ENCODE data around the gene POFUT2.

The POFUT2 gene

DNA sequence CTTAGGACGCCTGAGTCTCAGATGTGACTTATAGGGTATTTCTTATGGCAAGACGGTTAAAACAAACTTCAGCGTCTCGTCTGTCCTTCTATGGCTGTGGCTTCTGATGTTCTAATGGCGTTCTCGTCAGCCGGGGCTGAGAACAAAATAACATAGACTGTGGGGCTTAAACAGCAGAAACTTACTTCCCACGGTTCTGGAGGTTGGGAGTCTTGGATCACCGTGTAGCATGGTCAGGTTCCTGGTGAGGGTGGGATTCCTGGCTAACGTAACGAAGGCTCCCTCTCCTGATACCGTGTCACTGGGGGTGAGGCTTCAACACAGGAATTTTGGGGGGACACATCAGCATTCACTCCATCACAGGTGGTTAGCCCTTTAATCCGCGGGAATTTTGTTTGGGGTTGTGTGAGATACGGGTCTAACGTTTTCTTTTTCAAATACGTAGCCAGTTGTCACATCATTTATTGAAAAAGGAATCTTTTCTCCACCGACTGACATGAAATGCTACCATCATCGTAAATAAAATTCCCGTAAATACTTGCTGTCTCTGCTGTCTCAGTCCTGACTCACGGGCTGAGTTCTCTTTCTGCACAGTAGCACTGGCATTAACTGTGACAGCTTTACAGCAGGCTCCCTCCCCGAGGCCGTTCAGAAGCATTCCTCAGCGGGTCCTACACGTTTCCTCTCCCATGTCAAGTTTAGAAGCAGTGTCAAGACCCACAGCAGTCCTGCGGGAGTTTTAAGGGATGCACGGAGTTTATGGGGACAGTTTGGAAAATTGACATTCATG, 8.1 kb upstream of the POFUT2 start:
- 85 to 87% methylated on average over 27 of the region's 27 CpGs for WGBS, 2 experiments
- H3K4me3 ChIP-seq (ENCODE audit: insufficient read depth, low read depth, low read length): no peak overlapping the region
- no peaks in the 10 kb centered on the region for H3K36me3 ChIP-seq (ENCODE audit: control insufficient read depth, insufficient read depth, low read length)
- H3K27me3 ChIP-seq (ENCODE audit: control insufficient read depth, insufficient read depth, low read length, poor library complexity, severe bottlenecking): no peaks in the 10 kb centered on the region
- H3K9me3 ChIP-seq (ENCODE audit: control insufficient read depth, low read length): no peaks in the 10 kb centered on the region
- H3K4me1 ChIP-seq (ENCODE audit: control insufficient read depth, insufficient read depth, low read length): peaks cover 28% of the 10 kb centered on the region
- no peak overlapping the region for H3K27ac ChIP-seq (ENCODE audit: insufficient read depth, low read depth, low read length, poor library complexity, severe bottlenecking)

DNA sequence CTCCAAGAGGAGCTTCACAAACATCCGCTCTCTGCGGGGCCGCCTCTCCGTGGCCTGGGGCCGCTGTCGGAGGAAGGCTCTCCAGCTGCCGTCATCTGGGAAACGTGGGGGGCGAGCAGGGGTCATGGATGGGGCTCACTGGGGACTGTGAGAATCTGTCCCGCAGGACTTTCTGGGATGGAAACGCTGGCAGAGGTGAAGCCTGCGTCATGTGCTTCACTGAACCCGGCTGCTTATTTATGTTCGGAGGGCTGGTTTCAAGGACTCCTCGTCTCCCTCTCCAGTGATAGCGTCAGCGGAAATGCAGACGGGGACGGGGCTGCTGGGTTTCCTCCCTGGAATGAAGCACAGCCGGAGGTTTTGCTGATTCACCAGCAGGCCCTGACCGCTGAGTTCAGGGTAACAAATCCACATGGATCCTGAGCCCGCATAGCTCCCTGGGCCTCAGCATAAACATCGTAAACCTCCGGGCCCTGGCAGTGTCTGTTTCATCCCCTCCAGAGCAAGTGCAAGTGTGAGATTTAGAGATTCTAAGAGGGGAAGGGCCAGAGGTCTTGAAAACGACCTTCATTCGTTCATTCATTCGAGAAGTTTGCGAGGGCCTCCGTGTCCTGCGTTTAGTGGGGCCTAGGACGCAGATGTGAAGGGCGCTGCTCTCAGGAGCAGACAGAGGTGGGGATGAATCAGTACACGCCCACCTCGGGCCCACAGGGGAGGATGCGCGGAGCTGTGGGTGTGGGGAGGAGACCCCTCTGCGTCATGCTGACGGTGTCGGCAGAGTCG, 7.0 kb upstream of the POFUT2 start:
- no peaks in the 10 kb centered on the region for H3K27me3 ChIP-seq (ENCODE audit: control insufficient read depth, insufficient read depth, low read length, poor library complexity, severe bottlenecking)
- H3K4me1 ChIP-seq (ENCODE audit: control insufficient read depth, insufficient read depth, low read length): peaks cover 28% of the 10 kb centered on the region
- no peak overlapping the region for H3K27ac ChIP-seq (ENCODE audit: insufficient read depth, low read depth, low read length, poor library complexity, severe bottlenecking)
- no peak overlapping the region for H3K4me3 ChIP-seq (ENCODE audit: insufficient read depth, low read depth, low read length)
- no peaks in the 10 kb centered on the region for H3K36me3 ChIP-seq (ENCODE audit: control insufficient read depth, insufficient read depth, low read length)
- WGBS, 2 experiments: 70 to 71% methylated on average over 40 of the region's 40 CpGs
- H3K9me3 ChIP-seq (ENCODE audit: control insufficient read depth, low read length): no peaks in the 10 kb centered on the region

DNA sequence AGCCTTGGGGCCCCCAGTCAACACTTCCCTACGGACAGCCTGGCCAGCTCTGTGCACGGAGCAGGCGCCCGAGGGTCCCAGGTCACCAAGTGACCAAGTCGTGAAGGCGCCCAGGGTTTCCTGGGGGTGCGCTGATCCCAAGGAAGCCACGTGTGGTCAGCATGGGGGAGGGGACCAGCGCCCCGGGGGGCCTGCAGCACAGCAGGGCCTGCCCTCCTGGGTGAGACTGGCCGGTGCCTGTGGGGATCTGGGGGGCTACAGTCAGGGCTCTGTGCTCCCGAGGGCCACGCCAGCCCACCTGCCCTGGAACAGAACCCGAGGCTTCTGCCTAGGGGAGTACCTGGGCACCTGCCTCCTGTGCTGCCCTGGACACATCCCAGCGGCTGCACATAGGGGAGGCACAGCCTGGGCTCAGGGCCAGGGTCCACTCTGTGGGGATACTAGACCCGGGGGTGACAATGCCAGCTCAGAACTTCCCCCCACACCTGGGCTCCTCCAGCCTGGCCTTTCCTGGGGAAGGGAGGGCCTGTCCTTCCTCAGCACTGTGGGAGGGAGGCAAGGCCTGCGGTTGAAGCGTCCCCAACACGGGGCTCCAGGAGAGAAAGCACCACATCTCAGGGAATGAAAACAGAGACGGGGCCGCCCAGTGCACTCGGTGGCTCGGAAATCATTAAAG, 6.2 kb upstream of the POFUT2 start:
- H3K4me1 ChIP-seq (ENCODE audit: control insufficient read depth, insufficient read depth, low read length): peaks cover 28% of the 10 kb centered on the region
- WGBS, 2 experiments: 87 to 89% methylated on average over 23 of the region's 23 CpGs

DNA sequence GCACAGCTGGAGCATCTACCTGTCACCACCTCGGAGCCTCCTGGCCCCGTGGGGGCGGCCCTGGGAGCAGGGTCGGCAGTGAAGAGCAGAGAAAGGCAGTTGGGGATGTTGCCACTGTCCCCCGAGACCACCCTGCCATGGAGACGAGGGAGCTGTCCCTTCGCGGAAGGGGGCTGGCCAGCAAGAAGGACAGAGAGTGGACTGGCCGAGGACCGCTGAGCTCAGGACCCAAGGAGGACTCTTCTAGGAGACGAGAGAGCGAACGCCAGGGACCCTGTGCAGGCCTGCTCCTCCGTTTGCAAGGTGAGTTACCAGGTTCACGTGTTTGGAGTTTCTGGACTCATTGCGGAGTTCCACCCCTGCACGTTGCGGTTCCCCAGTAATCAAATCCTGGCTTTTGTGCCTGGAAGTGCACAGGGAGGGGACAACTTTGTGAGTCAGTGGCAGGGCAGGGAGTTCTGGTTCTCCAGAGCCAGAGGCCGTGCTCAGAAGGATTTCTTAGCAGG, 5.6 kb upstream of the POFUT2 start:
- H3K27me3 ChIP-seq (ENCODE audit: control insufficient read depth, insufficient read depth, low read length, poor library complexity, severe bottlenecking): no peaks in the 10 kb centered on the region
- H3K9me3 ChIP-seq (ENCODE audit: control insufficient read depth, low read length): no peaks in the 10 kb centered on the region
- no peak overlapping the region for H3K4me3 ChIP-seq (ENCODE audit: insufficient read depth, low read depth, low read length)
- peaks cover 28% of the 10 kb centered on the region for H3K4me1 ChIP-seq (ENCODE audit: control insufficient read depth, insufficient read depth, low read length)
- 92 to 93% methylated on average over 19 of the region's 19 CpGs for WGBS, 2 experiments
- no peaks in the 10 kb centered on the region for H3K36me3 ChIP-seq (ENCODE audit: control insufficient read depth, insufficient read depth, low read length)
- H3K27ac ChIP-seq (ENCODE audit: insufficient read depth, low read depth, low read length, poor library complexity, severe bottlenecking): no peak overlapping the region

More for the DNA sequence above, 6.2 kb upstream of the POFUT2 start:
- Histone ChIP-seq H3K27ac (ENCODE audit: insufficient read depth, low read depth, low read length, poor library complexity, severe bottlenecking) (no peak overlapping the region), H3K4me3 (ENCODE audit: insufficient read depth, low read depth, low read length) (no peak overlapping the region), H3K27me3 (ENCODE audit: control insufficient read depth, insufficient read depth, low read length, poor library complexity, severe bottlenecking) (no peaks in the 10 kb centered on the region), H3K9me3 (ENCODE audit: control insufficient read depth, low read length) (no peaks in the 10 kb centered on the region), H3K36me3 (ENCODE audit: control insufficient read depth, insufficient read depth, low read length) (no peaks in the 10 kb centered on the region)

DNA sequence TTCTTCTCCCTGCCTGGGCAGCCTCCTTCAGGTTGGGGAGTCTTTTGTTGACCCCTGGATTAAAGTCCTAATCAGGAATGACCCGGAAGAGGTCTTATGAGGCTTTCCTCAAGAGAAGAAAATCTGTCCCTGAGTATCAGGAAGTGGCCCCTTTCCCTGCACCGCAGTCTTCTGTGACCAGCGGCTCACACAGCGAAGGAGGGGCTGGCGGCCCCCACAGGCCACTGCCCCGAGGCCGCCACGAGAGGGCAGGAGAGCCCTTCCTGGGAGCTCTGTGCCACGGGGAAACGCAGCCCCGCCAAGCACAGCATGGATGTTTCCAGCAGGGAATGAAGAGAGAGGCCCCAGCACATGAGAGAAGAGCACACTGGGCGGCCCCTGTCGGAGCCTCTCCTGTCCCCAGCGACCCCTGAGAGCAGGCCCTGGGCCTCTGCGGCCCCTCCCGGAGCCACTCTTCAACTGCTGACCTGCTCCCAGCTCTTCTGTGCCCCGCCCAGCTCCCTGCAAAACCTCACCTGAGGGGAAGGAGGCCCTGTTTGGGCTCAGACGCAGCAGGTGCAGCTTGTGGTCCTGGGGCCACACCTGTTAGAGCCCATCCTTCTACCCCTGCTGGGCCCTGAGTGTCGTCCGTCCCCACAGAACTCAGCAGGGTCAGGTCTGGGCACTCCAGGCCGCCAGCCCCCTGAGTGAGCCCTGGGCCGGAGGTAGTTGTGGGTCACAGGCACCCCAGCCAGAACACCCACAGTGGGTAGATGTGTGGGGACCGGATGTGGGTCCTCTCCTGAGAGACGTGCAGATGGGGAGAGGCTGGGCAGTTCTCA, 4.9 kb upstream of the POFUT2 start:
- Histone ChIP-seq H3K27ac (ENCODE audit: insufficient read depth, low read depth, low read length, poor library complexity, severe bottlenecking) (no peak overlapping the region), H3K27me3 (ENCODE audit: control insufficient read depth, insufficient read depth, low read length, poor library complexity, severe bottlenecking) (no peaks in the 10 kb centered on the region), H3K9me3 (ENCODE audit: control insufficient read depth, low read length) (no peaks in the 10 kb centered on the region), H3K4me3 (ENCODE audit: insufficient read depth, low read depth, low read length) (no peak overlapping the region), H3K36me3 (ENCODE audit: control insufficient read depth, insufficient read depth, low read length) (no peaks in the 10 kb centered on the region), H3K4me1 (ENCODE audit: control insufficient read depth, insufficient read depth, low read length) (peaks cover 28% of the 10 kb centered on the region)
- WGBS, 2 experiments: 33 to 34% methylated on average over 24 of the region's 24 CpGs

DNA sequence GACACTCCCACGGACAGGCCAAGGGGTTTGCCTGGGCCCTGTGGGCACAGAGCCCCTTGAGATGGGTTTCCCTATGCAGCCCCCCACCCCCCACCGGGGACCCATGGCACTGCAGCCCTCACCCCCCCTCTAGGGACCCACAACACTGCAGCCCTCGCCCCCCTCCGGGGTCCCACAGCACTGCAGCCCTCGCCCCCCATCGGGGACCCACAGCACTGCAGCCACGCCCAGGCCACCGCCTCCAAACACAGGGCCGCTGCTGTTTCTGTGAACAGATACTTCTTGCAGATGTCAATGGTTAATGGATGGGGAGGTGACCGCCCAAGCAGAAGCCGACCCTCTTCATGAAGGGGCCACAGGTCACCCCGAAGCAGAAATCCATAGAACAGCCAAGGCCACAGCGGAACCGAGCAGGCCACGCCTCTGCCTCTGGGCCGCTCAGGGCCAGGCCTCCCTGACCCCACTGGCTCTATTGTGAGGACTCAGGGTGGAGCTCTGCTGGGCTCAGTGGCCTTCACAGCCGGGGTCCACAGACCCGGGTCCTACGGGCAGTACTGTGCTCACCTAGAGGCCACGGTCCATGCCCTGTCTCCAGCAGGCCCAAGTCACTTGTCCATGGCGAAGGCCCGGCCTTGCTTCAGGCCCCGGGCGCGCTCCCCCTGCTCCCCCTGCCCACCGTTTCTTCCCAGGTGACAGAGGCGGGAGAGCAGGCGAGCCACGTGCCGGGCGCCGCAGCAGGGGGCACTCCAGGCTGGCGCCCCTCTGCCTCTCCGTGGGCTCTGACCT, 4.1 kb upstream of the POFUT2 start:
- H3K27me3 ChIP-seq (ENCODE audit: control insufficient read depth, insufficient read depth, low read length, poor library complexity, severe bottlenecking): no peaks in the 10 kb centered on the region
- H3K36me3 ChIP-seq (ENCODE audit: control insufficient read depth, insufficient read depth, low read length): no peaks in the 10 kb centered on the region
- no peak overlapping the region for H3K27ac ChIP-seq (ENCODE audit: insufficient read depth, low read depth, low read length, poor library complexity, severe bottlenecking)
- peaks cover 28% of the 10 kb centered on the region for H3K4me1 ChIP-seq (ENCODE audit: control insufficient read depth, insufficient read depth, low read length)
- WGBS, 2 experiments: 83% methylated on average over 33 of the region's 34 CpGs
- no peak overlapping the region for H3K4me3 ChIP-seq (ENCODE audit: insufficient read depth, low read depth, low read length)
- H3K9me3 ChIP-seq (ENCODE audit: control insufficient read depth, low read length): no peaks in the 10 kb centered on the region

DNA sequence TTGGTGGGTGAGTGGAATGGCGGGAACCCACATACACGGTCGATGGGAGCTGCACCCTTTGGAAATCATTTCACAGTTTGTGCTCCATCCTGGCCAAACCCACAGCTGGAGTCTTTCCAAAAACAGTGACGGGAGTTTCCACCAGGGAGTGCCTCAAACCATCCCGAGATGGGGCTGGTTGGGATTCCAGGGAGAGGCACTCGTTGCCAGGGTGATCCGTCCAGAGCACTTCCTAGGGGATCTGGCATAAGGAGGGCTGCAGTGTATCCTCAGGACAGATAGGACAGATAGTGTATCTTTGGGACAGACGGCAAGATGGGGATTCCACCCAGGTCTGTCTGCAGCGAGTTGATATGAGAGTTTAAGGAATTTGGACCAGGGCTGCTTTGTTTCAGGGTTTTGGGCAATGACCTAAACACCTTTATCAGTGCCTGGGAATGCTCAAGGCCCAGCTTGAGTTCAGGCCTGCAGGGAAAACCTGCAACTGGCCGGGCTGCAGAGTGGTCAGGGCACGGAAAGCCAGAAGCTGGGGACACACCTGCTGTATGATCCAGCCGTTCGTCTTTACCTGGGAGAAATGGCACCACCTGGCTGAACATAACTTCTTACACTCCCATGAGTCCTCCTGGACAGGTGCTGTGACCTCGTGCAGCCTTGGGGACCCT, 3.4 kb upstream of the POFUT2 start:
- no peaks in the 10 kb centered on the region for H3K9me3 ChIP-seq (ENCODE audit: control insufficient read depth, low read length)
- no peak overlapping the region for H3K4me3 ChIP-seq (ENCODE audit: insufficient read depth, low read depth, low read length)
- H3K36me3 ChIP-seq (ENCODE audit: control insufficient read depth, insufficient read depth, low read length): no peaks in the 10 kb centered on the region
- no peaks in the 10 kb centered on the region for H3K27me3 ChIP-seq (ENCODE audit: control insufficient read depth, insufficient read depth, low read length, poor library complexity, severe bottlenecking)
- 88 to 91% methylated on average over 14 of the region's 14 CpGs for WGBS, 2 experiments
- H3K27ac ChIP-seq (ENCODE audit: insufficient read depth, low read depth, low read length, poor library complexity, severe bottlenecking): no peak overlapping the region
- peaks cover 28% of the 10 kb centered on the region for H3K4me1 ChIP-seq (ENCODE audit: control insufficient read depth, insufficient read depth, low read length)

DNA sequence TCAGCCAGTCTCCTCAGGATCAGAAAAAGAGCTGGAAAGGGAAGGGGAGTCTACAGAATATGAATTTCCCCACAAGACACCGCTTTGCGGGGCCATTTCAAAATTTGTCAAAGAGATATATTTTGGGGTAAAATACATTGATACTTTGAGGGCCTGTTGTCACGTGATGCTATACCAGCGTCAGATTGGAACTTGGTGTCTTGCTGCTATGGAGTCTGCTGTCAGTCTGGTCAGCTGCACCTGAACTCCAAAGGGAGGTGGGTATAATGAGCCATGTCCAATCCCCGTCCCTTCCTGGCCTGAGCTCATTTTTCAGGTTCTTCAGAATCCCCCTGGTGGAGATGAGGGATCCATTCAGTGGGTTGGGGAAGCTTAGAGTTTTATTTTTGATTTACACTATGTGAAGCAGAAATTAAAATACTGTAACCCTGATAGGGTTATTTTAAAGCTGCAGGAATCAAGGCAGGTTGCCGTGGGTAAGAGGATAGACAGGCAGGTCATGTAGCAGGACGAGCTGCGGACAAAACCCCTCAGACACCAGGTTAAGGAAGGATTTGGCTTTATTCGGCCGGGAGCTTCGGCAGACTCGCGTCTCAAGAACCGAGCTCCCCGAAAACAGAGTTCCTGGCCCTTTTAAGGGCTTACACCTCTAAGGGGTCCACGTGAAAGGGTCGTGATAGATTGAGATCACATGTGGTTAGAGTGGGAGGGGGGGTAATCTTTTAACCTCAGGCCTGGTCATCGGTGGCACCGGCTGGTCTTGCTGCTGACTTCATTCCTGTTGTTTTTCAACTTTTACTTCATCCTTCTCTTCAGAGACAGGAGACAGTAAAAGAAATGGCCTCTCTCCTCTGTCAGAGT, 2.2 kb upstream of the POFUT2 start:
- Histone ChIP-seq H3K4me3 (ENCODE audit: insufficient read depth, low read depth, low read length) (no peak overlapping the region), H3K36me3 (ENCODE audit: control insufficient read depth, insufficient read depth, low read length) (peaks cover 6% of the 10 kb centered on the region), H3K27me3 (ENCODE audit: control insufficient read depth, insufficient read depth, low read length, poor library complexity, severe bottlenecking) (no peaks in the 10 kb centered on the region), H3K4me1 (ENCODE audit: control insufficient read depth, insufficient read depth, low read length) (peaks cover 26% of the 10 kb centered on the region), H3K27ac (ENCODE audit: insufficient read depth, low read depth, low read length, poor library complexity, severe bottlenecking) (no peak overlapping the region), H3K9me3 (ENCODE audit: control insufficient read depth, low read length) (no peaks in the 10 kb centered on the region)
- WGBS, 2 experiments: 94% methylated on average over 19 of the region's 19 CpGs

Measured in ectodermal cell (in vitro differentiated cells).